K562 (cell line): Measurements from ENCODE around the gene NPHP3. TPM values are rescaled to one million over a fixed set of nuclear protein-coding genes. Genes with fewer than 3 reads are reported as not detected.
A peak's percentile ranks its signal among the peaks of the same experiment; 100 is the strongest.

Experiments used
- ATAC-seq: fragments of 200-7000 bp; cut with Tn5 transposase; 3 replicates; pipeline ENCODE4 v1.9.1; 2020; ENCODE audit warnings: moderate library complexity
- BruUV-seq: library from RNA; stranded (reverse); fragments of 400-500 nt; replicated peaks from 2 replicates; lab custom pipeline; 2021; lab: Mats Ljungman, UMichigan
- CTCF ChIA-PET: fragments of 300-600 bp; formaldehyde crosslinking; extraction: SDS; loops from one replicate; lab custom pipeline; 2021; ENCODE audit warnings: low intra/inter-chr PET ratio; lab: Yijun Ruan, JAX
- POLR2A ChIA-PET: fragments of 300-600, 350-650 bp; sonication (Branson Sonifier 250); formaldehyde crosslinking; extraction: SDS; loops from one replicate; lab custom pipeline; 2021; ENCODE audit warnings: antibody characterized with exemption, inconsistent platforms; lab: Yijun Ruan, JAX
- DNase-seq, 4 experiments: peaks; one replicate each; pipeline versions ENCODE4 v3.0.0 to v3.0.0-alpha.2; 2011 to 2018; ENCODE audit warnings: low spot score in 3 of 4, mixed read lengths in 3 of 4; ENCODE audit errors: extremely low read depth in 1 of 4
- FAIRE-seq: peaks from 2 replicates; lab custom pipeline; 2011; peaks lifted over from hg19 to GRCh38; lab: Jason Lieb, UNC
- H2AFZ ChIP-seq: 2 replicates; pipeline ENCODE4 v1.6.0; 2011; ENCODE audit warnings: low read depth, low read length, control low read depth, inconsistent platforms
- H3K27ac ChIP-seq: fragments of 200-600 bp; 3 replicates; pipeline ENCODE4 v1.8.0; 2011; ENCODE audit warnings: low read depth, mild to moderate bottlenecking, control low read depth, inconsistent platforms, low read length, moderate library complexity, mixed read lengths; ENCODE audit errors: extremely low read depth
- H3K27me3 ChIP-seq, 2 experiments: fragments of 300-600 bp in 1 of 2; 2 replicates in 1 of 2; 3 replicates in 1 of 2; pipeline versions ENCODE4 v1.6.0 to v1.8.0; 2011; ENCODE audit warnings: inconsistent platforms in 2 of 2, low read length in 2 of 2, mild to moderate bottlenecking in 1 of 2, mixed read lengths in 1 of 2, moderate library complexity in 1 of 2; ENCODE audit not compliant: control insufficient read depth in 2 of 2, insufficient read depth in 2 of 2
- H3K36me3 ChIP-seq: fragments of 300-600 bp; 3 replicates; pipeline ENCODE4 v1.8.0; 2011; ENCODE audit warnings: mild to moderate bottlenecking, low read length, inconsistent platforms; ENCODE audit not compliant: control insufficient read depth, insufficient read depth
- H3K4me1 ChIP-seq, 2 experiments: fragments of 200-600 bp in 1 of 2; replicated peaks in 1 of 2; 2 replicates in 1 of 2; 3 replicates in 1 of 2; pipeline versions ENCODE4 v1.5.1 to v1.8.0; 2011; ENCODE audit warnings: inconsistent platforms in 2 of 2, low read length in 2 of 2, mild to moderate bottlenecking in 1 of 2, mixed read lengths in 1 of 2, moderate library complexity in 1 of 2; ENCODE audit not compliant: control insufficient read depth in 2 of 2, insufficient read depth in 2 of 2
- H3K4me2 ChIP-seq: 2 replicates; pipeline ENCODE4 v1.6.1; 2011; ENCODE audit warnings: low read length, control low read depth, inconsistent platforms, mixed read lengths; ENCODE audit not compliant: insufficient read depth
- H3K4me3 ChIP-seq: fragments of 200-600 bp; sonication (generic), shearing (Covaris generic); 2 replicates; pipeline ENCODE4 v1.5.1; 2016; ENCODE audit warnings: control low read depth, inconsistent platforms
- H3K79me2 ChIP-seq: fragments of 200-600 bp; 3 replicates; pipeline ENCODE4 v1.8.0; 2011; ENCODE audit warnings: low read length, inconsistent platforms; ENCODE audit not compliant: control insufficient read depth, insufficient read depth
- H3K9ac ChIP-seq, 2 experiments: 2 replicates each; pipeline versions ENCODE4 v1.6.0 to v1.6.1; 2011; ENCODE audit warnings: low read depth in 2 of 2, low read length in 2 of 2, control low read depth in 1 of 2, inconsistent platforms in 1 of 2, mild to moderate bottlenecking in 1 of 2, mixed read lengths in 1 of 2; ENCODE audit not compliant: insufficient read depth in 1 of 2
- H3K9me1 ChIP-seq: one replicate; pipeline ENCODE4 v1.6.0; 2011; ENCODE audit warnings: inconsistent platforms, mild to moderate bottlenecking, low read length, moderate library complexity; ENCODE audit not compliant: control insufficient read depth, insufficient read depth
- H3K9me3 ChIP-seq: replicated peaks from 2 replicates; pipeline ENCODE4 v1.5.1; 2011; ENCODE audit warnings: low read depth, low read length, inconsistent platforms; ENCODE audit not compliant: control insufficient read depth, insufficient read depth
- H4K20me1 ChIP-seq: replicated peaks from 2 replicates; pipeline ENCODE4 v1.6.1; 2011; ENCODE audit warnings: low read length, inconsistent platforms, mixed read lengths; ENCODE audit not compliant: control insufficient read depth, insufficient read depth
- CBFA2T2 ChIP-seq: fragments of 450-650 bp; conservative IDR thresholded peaks from 2 replicates; pipeline ENCODE4 v1.6.1; 2017; ENCODE audit warnings: mild to moderate bottlenecking
- CBFA2T3 ChIP-seq: fragments of 450-650 bp; IDR thresholded peaks from 2 replicates; pipeline ENCODE4 v1.6.1; 2017
- CBX5 ChIP-seq: IDR thresholded peaks from 2 replicates; pipeline ENCODE4 v1.6.1; 2014; ENCODE audit warnings: low read depth, borderline replicate concordance
- CEBPB ChIP-seq: fragments of 450-650 bp; IDR thresholded peaks from 2 replicates; pipeline ENCODE4 v1.6.1; 2016; ENCODE audit warnings: missing genetic modification characterization, missing compliant biosample characterization
- DMBX1 ChIP-seq: fragments of 250-450 bp; sonication (Bioruptor Pico); IDR thresholded peaks from 2 replicates; pipeline ENCODE4 v1.8.0; 2022; ENCODE audit warnings: inconsistent platforms, mild to moderate bottlenecking, moderate library complexity, borderline replicate concordance
- FOXJ3 ChIP-seq: sonication (generic); formaldehyde crosslinking; IDR thresholded peaks from 2 replicates; pipeline ENCODE4 v1.4.0; 2020; ENCODE audit warnings: mild to moderate bottlenecking, missing genetic modification reagents
- GATA2 ChIP-seq: sonication (generic); formaldehyde crosslinking; IDR thresholded peaks from 2 replicates; pipeline ENCODE4 v1.4.0; 2020; ENCODE audit warnings: mild to moderate bottlenecking, missing genetic modification reagents
- HMBOX1 ChIP-seq: sonication (generic); IDR thresholded peaks from 2 replicates; pipeline ENCODE4 v1.6.1; 2016
- KDM1A ChIP-seq, 2 experiments: fragments of 450-650 bp; IDR thresholded peaks; 2 replicates each; pipeline ENCODE4 v1.6.1; 2016; ENCODE audit warnings: mild to moderate bottlenecking in 2 of 2
- MEF2D ChIP-seq: conservative IDR thresholded peaks from 2 replicates; pipeline ENCODE4 v1.6.1; 2016; ENCODE audit warnings: low read depth, missing genetic modification characterization, missing compliant biosample characterization
- MYC ChIP-seq, 2 experiments: fragments of 250-450 bp in 1 of 2; sonication (Bioruptor Pico) in 1 of 2; IDR thresholded peaks; 2 replicates each; pipeline versions ENCODE4 v1.5.1 to v1.6.1; 2012 to 2021; ENCODE audit warnings: low read depth in 2 of 2, borderline replicate concordance in 1 of 2, improper control_type of control experiment in 1 of 2, low read length in 1 of 2, mild to moderate bottlenecking in 1 of 2, moderate library complexity in 1 of 2
- PCBP1 ChIP-seq: fragments of 200-400 bp; formaldehyde crosslinking; IDR thresholded peaks from 2 replicates; pipeline ENCODE4 v1.6.1; 2018; ENCODE audit warnings: mild to moderate bottlenecking, low read depth, low read length; ENCODE audit not compliant: poor library complexity, severe bottlenecking
- RCOR1 ChIP-seq, 2 experiments: IDR thresholded peaks; 2 replicates each; pipeline ENCODE4 v1.6.1; 2012; ENCODE audit warnings: low read depth in 2 of 2, low read length in 2 of 2, borderline replicate concordance in 1 of 2, improper control_type of control experiment in 1 of 2
- RFX5 ChIP-seq: IDR thresholded peaks from 2 replicates; pipeline ENCODE4 v1.6.1; 2011; ENCODE audit warnings: low read depth, mild to moderate bottlenecking, improper control_type of control experiment, low read length
- SMAD1 ChIP-seq: fragments of 150-350 bp; IDR thresholded peaks from 2 replicates; pipeline ENCODE4 v1.6.1; 2014; ENCODE audit warnings: low read length, low read depth; ENCODE audit not compliant: partially characterized antibody
- TAL1 ChIP-seq: fragments of 450-650 bp; IDR thresholded peaks from 2 replicates; pipeline ENCODE4 v1.6.1; 2016; ENCODE audit warnings: mild to moderate bottlenecking
- TEAD2 ChIP-seq: fragments of 450-650 bp; IDR thresholded peaks from 2 replicates; pipeline ENCODE4 v1.6.1; 2016; ENCODE audit warnings: missing genetic modification characterization, control low read depth, missing compliant biosample characterization
- U2AF1 ChIP-seq: fragments of 200-400 bp; formaldehyde crosslinking; optimal IDR thresholded peaks from 2 replicates; pipeline ENCODE3; 2017; ENCODE audit warnings: mild to moderate bottlenecking, low read depth, low read length, moderate library complexity
- YY1 ChIP-seq, 3 experiments: IDR thresholded peaks; 2 replicates each; pipeline ENCODE4 v1.6.1; 2011; ENCODE audit warnings: low read length in 2 of 3, mild to moderate bottlenecking in 2 of 3, moderate library complexity in 2 of 3, borderline replicate concordance in 1 of 3, control low read depth in 1 of 3, low read depth in 1 of 3; ENCODE audit not compliant: insufficient read depth in 3 of 3, insufficient replicate concordance in 2 of 3, control insufficient read depth in 1 of 3, insufficient read length in 1 of 3; ENCODE audit errors: extremely low read depth in 1 of 3
- ZBED1 ChIP-seq: IDR thresholded peaks from 2 replicates; pipeline ENCODE4 v1.6.1; 2014
- ZBTB8A ChIP-seq: fragments of 450-650 bp; IDR thresholded peaks from 2 replicates; pipeline ENCODE4 v1.6.1; 2018; ENCODE audit warnings: mild to moderate bottlenecking, moderate library complexity; ENCODE audit not compliant: partially characterized antibody
- ZKSCAN8 ChIP-seq: fragments of 200-800 bp; sonication (Bioruptor generic); IDR thresholded peaks from 2 replicates; pipeline ENCODE4 v1.6.1; 2016; ENCODE audit warnings: missing genetic modification characterization, missing compliant biosample characterization
- ZNF146 ChIP-seq: IDR thresholded peaks from one replicate; pipeline ENCODE4 v1.6.1; 2018; ENCODE audit warnings: missing compliant biosample characterization; ENCODE audit not compliant: unreplicated experiment
- ZNF23 ChIP-seq: fragments of 250-450 bp; sonication (Bioruptor Pico); IDR thresholded peaks from 2 replicates; pipeline ENCODE4 v1.4.0; 2020; ENCODE audit warnings: mild to moderate bottlenecking
- ZNF311 ChIP-seq: fragments of 250-450 bp; sonication (Bioruptor Pico); IDR thresholded peaks from 2 replicates; pipeline ENCODE4 v1.4.0; 2020; ENCODE audit warnings: mild to moderate bottlenecking, moderate library complexity
- WGBS: fragments of 100-300 bp; shearing (Covaris generic); methylation state at CpG from one replicate; pipeline ENCODE4 v1.1.6; 2016; ENCODE audit warnings: low coverage, mixed read lengths; ENCODE audit not compliant: insufficient coverage; ENCODE audit errors: missing lambda C conversion rate; 5-methylcytosine and 5-hydroxymethylcytosine counted together
- in situ Hi-C: fragments of 300-500 bp; cut with MboI; formaldehyde crosslinking; loops from 4 replicates; pipeline ENCODE4 v1.15.0; 2018; ENCODE audit warnings: inconsistent platforms, mixed read lengths
- intact Hi-C: fragments of 100-400 bp; cut with micrococcal nuclease; formaldehyde crosslinking; loops from 2 replicates; pipeline ENCODE4 v1.14.2; 2022
- polyA plus RNA-seq, 8 experiments: library from polyadenylated mRNA; depleted of rRNA in 4 of 8; stranded (reverse) in 5 of 8; unstranded in 3 of 8; fragments of >200 nt; fragmentation: Nextera tagmentation in 2 of 8; fragmentation: Illumina TruSeq in 1 of 8; extraction: Ambion mirVana in 2 of 8; extraction: Trizol in 1 of 8; gene quantifications; 2 replicates each; pipeline versions ENCODE4 v1.2.1 to v1.2.3, GENCODE V29; 2011 to 2014; ENCODE audit warnings: inconsistent platforms in 1 of 8, missing spikeins in 1 of 8
- total RNA-seq, 7 experiments: library from RNA; depleted of rRNA in 6 of 7; stranded (reverse); fragments of >200 nt in 6 of 7; fragmentation: Illumina TruSeq in 2 of 7; extraction: Trizol in 2 of 7; gene quantifications; 2 replicates each; pipeline versions ENCODE4 v1.2.1 to v1.2.3, GENCODE V29; 2011 to 2021; ENCODE audit warnings: low replicate concordance in 1 of 7

Gene NPHP3
- total and polyA plus RNA-seq, 9 of the 15 experiments (the other 6 are each of a cell fraction or from before 2014, with no cell fraction given) = 0.62 to 13.2 (median 5.8) TPM

- Histone ChIP-seq H4K20me1 (no peaks in the 10 kb centered on the region), H3K4me2 (no peak overlapping the region), H3K4me3 (no peak overlapping the region), H3K27me3 (no peaks in the 10 kb centered on the region), H2AFZ (no peak overlapping the region), H3K9me3 (no peaks in the 10 kb centered on the region; the same call in 1 of the 2 replicates), H3K79me2 (no peaks in the 10 kb centered on the region), H3K9ac (no peak overlapping the region), H3K36me3 (no peaks in the 10 kb centered on the region), H3K27ac (no peak overlapping the region), H3K9me1 (no peaks in the 10 kb centered on the region), H3K4me1 (peaks cover 0 to 13% of the 10 kb centered on the region in 2 experiments; a peak in 3 of 5 replicates)
- intact Hi-C loops (no loop called here), in situ Hi-C loops (no loop called here)
- no peak for FAIRE-seq
- ATAC-seq = peak; percentile 50; the same call in 1 of the 3 replicates
- no TSS peak for BruUV-seq
- DNase-seq = peak in 2 of 4 experiments; percentile 4 to 17
- CTCF ChIA-PET = no interaction called here
- POLR2A ChIA-PET = no interaction called here
- WGBS = 5% methylated on average over 3 of the region's 3 CpGs
- TF ChIP-seq ZNF146 (CRISPR knock-in tag) (no peak), MYC (IDR thresholded peaks at IDR 0.05; ENCODE audit: low read depth, low read length) (no peak), MYC (CRISPR knock-in tag; IDR thresholded peaks at IDR 0.05; ENCODE audit: borderline replicate concordance, low read depth) (no peak), ZNF311 (CRISPR knock-in tag) (no peak), CEBPB (tag) (no peak), SMAD1 (no peak), GATA2 (no peak), ZNF23 (CRISPR knock-in tag) (no peak), MEF2D (tag) (no peak), FOXJ3 (no peak), KDM1A (IDR thresholded peaks at IDR 0.05) (peak in 1 of 2 experiments; percentile 22; a peak in 1 of 4 replicates), U2AF1 (no peak), PCBP1 (no peak), CBFA2T3 (peak; percentile 53), TEAD2 (tag) (no peak), CBFA2T2 (peak; percentile 29; the same call in 1 of the 2 replicates), RCOR1 (IDR thresholded peaks at IDR 0.05; ENCODE audit: borderline replicate concordance in 1 of 2, low read depth in 2 of 2, low read length in 2 of 2) (peak in 1 of 2 experiments; percentile 32; a peak in 1 of 4 replicates), HMBOX1 (peak; percentile 62; the same call in 1 of the 2 replicates), ZBED1 (no peak), ZKSCAN8 (CRISPR knock-in tag) (no peak), DMBX1 (CRISPR knock-in tag) (no peak), CBX5 (no peak), TAL1 (0 out of 2 replicates have a peak, but pooled peaks have one; percentile 22), RFX5 (no peak), YY1 (IDR thresholded peaks at IDR 0.05; ENCODE audit: borderline replicate concordance in 1 of 3, control insufficient read depth in 1 of 3, extremely low read depth in 1 of 3, insufficient read depth in 3 of 3, insufficient read length in 1 of 3, insufficient replicate concordance in 2 of 3, low read depth in 1 of 3, low read length in 2 of 3) (no peak), ZBTB8A (no peak)
Observed at GRCh38 chr3:132756108-132756650, 34.0 kb upstream of the NPHP3 start.
